Gastroesophageal sphincter (tissue), 3 donors: ENCODE measurements around the gene RTBDN.

Experiments
- CTCF ChIP-seq, 4 experiments: fragments of 200-600 bp in 2 of 4; fragments of 450-650 bp in 2 of 4; sonication (generic) in 1 of 4; IDR thresholded peaks; one replicate each; pipeline ENCODE4 v1.5.1; 2017 to 2019; ENCODE audit warnings: antibody characterized with exemption in 4 of 4, mild to moderate bottlenecking in 2 of 4, moderate library complexity in 2 of 4
- EP300 ChIP-seq: sonication (generic); formaldehyde crosslinking; IDR thresholded peaks from one replicate; pipeline ENCODE4 v1.6.1; 2017; ENCODE audit warnings: antibody characterized with exemption, mild to moderate bottlenecking
- POLR2AphosphoS5 ChIP-seq: sonication (generic); formaldehyde crosslinking; IDR thresholded peaks from one replicate; pipeline ENCODE4 v1.6.1; 2017; ENCODE audit warnings: antibody characterized with exemption

GRCh38 chr19:12833738-12834565 lies 427 bp downstream of the RTBDN start:
- TF ChIP-seq CTCF (IDR thresholded peaks at IDR 0.05) = no peak
- no peak for TF ChIP-seq POLR2AphosphoS5
- TF ChIP-seq EP300 = no peak
